ENCODE results near the gene CYB5B. TPM values are rescaled to one million over a fixed set of nuclear protein-coding genes. Genes with fewer than 3 reads are reported as not detected.

Gene CYB5B
- total and polyA plus RNA-seq, 2 donors (not counting 3 experiments of a cell fraction or from before 2014, with no cell fraction given): 175 to 176 TPM

GRCh38 chr16:69436896-69437295 is 12.5 kb downstream of the CYB5B start:
- H4K20me1 ChIP-seq (replicated peaks; ENCODE audit: control insufficient read depth, extremely low read depth, insufficient read depth, low read length): peaks cover 4% of the 10 kb centered on the region
- H3K4me1 ChIP-seq (ENCODE audit: control insufficient read depth, extremely low read depth, insufficient read depth, low read length): peaks cover 3% of the 10 kb centered on the region
- POLR2A ChIA-PET: no interaction called here
- no peak overlapping the region for H3K4me3 ChIP-seq (replicated peaks in 1 of 3; ENCODE audit: insufficient read depth in 1 of 3, low read depth in 1 of 3, low read length in 3 of 3)
- no peak for DNase-seq (ENCODE audit: low read depth, low spot score)
- H2AFZ ChIP-seq (ENCODE audit: low read depth, low read length): no peak overlapping the region
- FAIRE-seq: no peak
- no peaks in the 10 kb centered on the region for H3K9me1 ChIP-seq (replicated peaks; ENCODE audit: control insufficient read depth, extremely low read depth, insufficient read depth, low read length)
- peaks cover 81% of the 10 kb centered on the region for H3K79me2 ChIP-seq (ENCODE audit: control insufficient read depth, insufficient read depth, low read length)
- H3K9ac ChIP-seq (replicated peaks; ENCODE audit: extremely low read depth, insufficient read depth, low read length): no peak overlapping the region
- CTCF ChIA-PET: interaction anchor here (0.5 kb wide), 1 partner anchor 142 kb away, joined by 3 read pairs; no protein-coding TSS in a partner anchor
- H3K27ac ChIP-seq (ENCODE audit: insufficient read depth, low read depth, low read length): no peak overlapping the region
- TF ChIP-seq CTCF (IDR thresholded peaks at IDR 0.05; ENCODE audit: extremely low read depth in 1 of 2, insufficient read depth in 1 of 2, low read depth in 1 of 2, low read length in 2 of 2): no peak
- no peak for TF ChIP-seq POLR2AphosphoS5 (IDR thresholded peaks at IDR 0.05; ENCODE audit: insufficient read depth, low read depth, low read length)
- TF ChIP-seq GATA2 (IDR thresholded peaks at IDR 0.05; ENCODE audit: insufficient read depth, insufficient read length, low read depth, low read length): no peak
- no peak for TF ChIP-seq JUN (IDR thresholded peaks at IDR 0.05; ENCODE audit: borderline replicate concordance, insufficient read depth, insufficient read length, low read depth)
- TF ChIP-seq FOS (IDR thresholded peaks at IDR 0.05; ENCODE audit: borderline replicate concordance, insufficient read depth, low read length): no peak
- TF ChIP-seq POLR2A (IDR thresholded peaks at IDR 0.05; ENCODE audit: low read depth, low read length): no peak
- no peak for TF ChIP-seq MAX (IDR thresholded peaks at IDR 0.05; ENCODE audit: insufficient read depth, insufficient read length)
- TF ChIP-seq EZH2 (IDR thresholded peaks at IDR 0.05; ENCODE audit: borderline replicate concordance, low read depth, low read length, severe bottlenecking): no peak
- no peak for TF ChIP-seq MYC (IDR thresholded peaks at IDR 0.05; ENCODE audit: low read depth, low read length)
- H3K27me3 ChIP-seq (ENCODE audit: control insufficient read depth in 2 of 2, insufficient read depth in 2 of 2, low read length in 2 of 2): no peaks in the 10 kb centered on the region
- H3K4me2 ChIP-seq (ENCODE audit: insufficient read depth, low read length): no peak overlapping the region
- H3K36me3 ChIP-seq (ENCODE audit: control insufficient read depth in 2 of 2, extremely low read depth in 1 of 2, insufficient read depth in 2 of 2, low read length in 2 of 2): peaks cover 2 to 4% of the 10 kb centered on the region in 2 experiments
- BruUV-seq (replicated peaks): no TSS peak
- dilution Hi-C loops (cut with MboI; ENCODE audit: extremely low pct_ligation_motif_present, low sequenced_read_pairs): no loop called here
- intact Hi-C loops (cut with micrococcal nuclease): no loop called here
- no peaks in the 10 kb centered on the region for H3K9me3 ChIP-seq (replicated peaks; ENCODE audit: control insufficient read depth, insufficient read depth, low read length)

Data from endothelial cell of umbilical vein (primary cell).